Epithelial cell of esophagus (primary cell): ENCODE data around the gene DDX42.

Source experiments
- DNase-seq: peaks from one replicate; pipeline ENCODE4 v3.0.0; 2010; ENCODE audit warnings: low read depth
- H3K4me3 ChIP-seq: 2 replicates; pipeline ENCODE4 v1.5.1; 2011; ENCODE audit warnings: mild to moderate bottlenecking, low read length, control low read depth
- CTCF ChIP-seq: IDR thresholded peaks from 2 replicates; pipeline ENCODE4 v1.5.1; 2011; ENCODE audit warnings: low read depth, mild to moderate bottlenecking, low read length, control low read depth, inconsistent platforms; ENCODE audit not compliant: insufficient read depth; ENCODE audit errors: missing control alignments

DDX42 gene

GRCh38 chr17:63752707-63753106 is 21.3 kb upstream of the DDX42 start:
- no peak for DNase-seq
- TF ChIP-seq CTCF: no peak
- H3K4me3 ChIP-seq: no peak overlapping the region

GRCh38 chr17:63753215-63753614 is 20.8 kb upstream of the DDX42 start:
- peak; percentile 34 for DNase-seq
- TF ChIP-seq CTCF: no peak
- H3K4me3 ChIP-seq: no peak overlapping the region

- peak; percentile 60 for DNase-seq
- no peak for TF ChIP-seq CTCF
These were observed 19.9 kb upstream of the DDX42 start for GRCh38 chr17:63754046-63754445.

GRCh38 chr17:63758428-63758827 is 15.5 kb upstream of the DDX42 start:
- no peak for TF ChIP-seq CTCF
- DNase-seq: no peak
- no peak overlapping the region for H3K4me3 ChIP-seq

More at GRCh38 chr17:63754046-63754445, 19.9 kb upstream of the DDX42 start:
- no peak overlapping the region for H3K4me3 ChIP-seq

- TF ChIP-seq CTCF: no peak
- peak; percentile 25 for DNase-seq
- no peak overlapping the region for H3K4me3 ChIP-seq
These were observed 13.0 kb upstream of the DDX42 start for GRCh38 chr17:63760771-63761539.

- no peak for TF ChIP-seq CTCF
- H3K4me3 ChIP-seq: no peak overlapping the region
- DNase-seq: peak; percentile 37
These were observed 11.6 kb upstream of the DDX42 start for GRCh38 chr17:63762161-63763078.
